Activated CD8-positive, alpha-beta T cell treated with anti-CD3 and anti-CD28 coated beads for 36 hours (primary cell): ENCODE measurements around the gene NMRK2. TPM values are rescaled to one million over a fixed set of nuclear protein-coding genes. Genes with fewer than 3 reads are reported as not detected.
"Not testable (repeated sequence)": the region's sequence is repeated elsewhere in the genome, so short reads cannot be mapped to it uniquely, and the experiment has no call there.

Experiments
- ATAC-seq: fragments of 200-7000 bp; cut with Tn5 transposase; one replicate; pipeline ENCODE4 v1.10.0; 2021; ENCODE audit warnings: mild to moderate bottlenecking, moderate library complexity
- CTCF ChIA-PET: fragments of 350-600 bp; sonication (Branson Sonifier 250); formaldehyde crosslinking; loops from one replicate; lab custom pipeline; 2021; ENCODE audit warnings: antibody characterized with exemption; lab: Charles Lee
- POLR2A ChIA-PET: fragments of 350-600 bp; sonication (Branson Sonifier 250); formaldehyde crosslinking; loops from one replicate; lab custom pipeline; 2021; ENCODE audit warnings: antibody characterized with exemption; lab: Charles Lee
- DNase-seq: peaks from one replicate; pipeline ENCODE4 v3.0.0-alpha.2; 2020
- H3K27ac Mint-ChIP-seq: one replicate; pipeline ENCODE4 v1.8.0; 2021; ENCODE audit warnings: mild to moderate bottlenecking, mixed read lengths
- H3K27me3 Mint-ChIP-seq: one replicate; pipeline ENCODE4 v1.8.0; 2021; ENCODE audit warnings: mixed read lengths
- H3K36me3 Mint-ChIP-seq: one replicate; pipeline ENCODE4 v1.8.0; 2021; ENCODE audit warnings: low read depth, mixed read lengths
- H3K4me1 Mint-ChIP-seq: one replicate; pipeline ENCODE4 v1.8.0; 2021; ENCODE audit warnings: low read depth, mixed read lengths
- H3K4me3 Mint-ChIP-seq: one replicate; pipeline ENCODE4 v1.8.0; 2021; ENCODE audit warnings: mild to moderate bottlenecking, moderate library complexity, mixed read lengths
- H3K9me3 Mint-ChIP-seq: one replicate; pipeline ENCODE4 v1.8.0; 2021; ENCODE audit warnings: mixed read lengths
- CTCF ChIP-seq: fragments of 200-600 bp; IDR thresholded peaks from one replicate; pipeline ENCODE4 v1.8.0; 2022; ENCODE audit warnings: antibody characterized with exemption, mild to moderate bottlenecking
- intact Hi-C: fragments of 100-400 bp; cut with micrococcal nuclease; formaldehyde crosslinking; loops from one replicate; pipeline ENCODE4 v1.10.0; 2022
- total RNA-seq, 2 experiments: library from RNA; stranded (reverse); gene quantifications; one replicate each; pipeline ENCODE4 v1.2.3, GENCODE V29; 2021

The NMRK2 gene
- total RNA-seq, 2 experiments from 2014 or later, result not detected

GRCh38 chr19:3919793-3920192, 13.1 kb upstream of the NMRK2 start:
- POLR2A ChIA-PET, result no interaction called here
- Mint-ChIP-seq H3K36me3 (no peaks in the 10 kb centered on the region), H3K27me3 (peaks cover 1% of the 10 kb centered on the region), H3K4me3 (no peak overlapping the region), H3K9me3 (peaks cover 7% of the 10 kb centered on the region), H3K27ac (no peak overlapping the region), H3K4me1 (no peaks in the 10 kb centered on the region)
- CTCF ChIA-PET, result no interaction called here
- ATAC-seq (no peak), DNase-seq (no peak)
- intact Hi-C loops, result no loop called here
- TF ChIP-seq CTCF, result no peak

- Mint-ChIP-seq H3K4me3 (no peak overlapping the region), H3K27me3 (peaks cover 1% of the 10 kb centered on the region), H3K27ac (no peak overlapping the region), H3K36me3 (no peaks in the 10 kb centered on the region), H3K9me3 (peaks cover 7% of the 10 kb centered on the region), H3K4me1 (no peaks in the 10 kb centered on the region)
- ChIA-PET POLR2A (no interaction called here), CTCF (no interaction called here)
- TF ChIP-seq CTCF, result no peak
- no peak for DNase-seq
- no peak for ATAC-seq
- intact Hi-C loops, result no loop called here
Observed at GRCh38 chr19:3923096-3923758, 9.6 kb upstream of the NMRK2 start.

GRCh38 chr19:3923912-3924311, 9.0 kb upstream of the NMRK2 start:
- ChIA-PET POLR2A (no interaction called here), CTCF (no interaction called here)
- Mint-ChIP-seq H3K36me3 (no peaks in the 10 kb centered on the region), H3K27me3 (peaks cover 1% of the 10 kb centered on the region), H3K9me3 (peaks cover 7% of the 10 kb centered on the region), H3K27ac (no peak overlapping the region), H3K4me1 (no peaks in the 10 kb centered on the region), H3K4me3 (no peak overlapping the region)
- intact Hi-C loops, result no loop called here
- ATAC-seq, result no peak
- TF ChIP-seq CTCF, result no peak
- no peak for DNase-seq

GRCh38 chr19:3931041-3931440, 1.8 kb upstream of the NMRK2 start:
- intact Hi-C loops, result no loop called here
- Mint-ChIP-seq H3K4me3 (no peak overlapping the region), H3K9me3 (no peaks in the 10 kb centered on the region), H3K4me1 (no peaks in the 10 kb centered on the region), H3K27me3 (peaks cover 12% of the 10 kb centered on the region), H3K27ac (no peak overlapping the region), H3K36me3 (no peaks in the 10 kb centered on the region)
- ChIA-PET POLR2A (no interaction called here), CTCF (no interaction called here)
- DNase-seq, result no peak
- TF ChIP-seq CTCF, result no peak
- ATAC-seq, result no peak

GRCh38 chr19:3936506-3937442, 3.9 kb downstream of the NMRK2 start:
- ChIA-PET POLR2A (no interaction called here), CTCF (no interaction called here)
- ATAC-seq (no peak), DNase-seq (no peak)
- Mint-ChIP-seq H3K4me3 (no peak overlapping the region), H3K27me3 (peaks cover 6% of the 10 kb centered on the region), H3K4me1 (no peaks in the 10 kb centered on the region), H3K9me3 (no peaks in the 10 kb centered on the region), H3K36me3 (no peaks in the 10 kb centered on the region), H3K27ac (no peak overlapping the region)
- no peak for TF ChIP-seq CTCF
- intact Hi-C loops, result no loop called here

GRCh38 chr19:3938300-3938950, 5.6 kb downstream of the NMRK2 start:
- CTCF ChIA-PET, POLR2A ChIA-PET, H3K27me3 Mint-ChIP-seq, H3K4me3 Mint-ChIP-seq, DNase-seq, ATAC-seq, H3K9me3 Mint-ChIP-seq, intact Hi-C loops, H3K36me3 Mint-ChIP-seq, H3K4me1 Mint-ChIP-seq, H3K27ac Mint-ChIP-seq: not testable (repeated sequence)
